NCI-H526 (cell line): ENCODE measurements around the gene GGTLC2.
A peak's percentile ranks its signal among the peaks of the same experiment; 100 is the strongest.
"Not testable (repeated sequence)": the region's sequence is repeated elsewhere in the genome, so short reads cannot be mapped to it uniquely, and the experiment has no call there.

Experiments used
- DNase-seq, 2 experiments: peaks; one replicate each; lab custom pipeline; 2025; lab: John Stamatoyannopoulos, UW

The GGTLC2 gene

GRCh38 chr22:22638313-22638712, 6.1 kb upstream of the GGTLC2 start:
- DNase-seq: not testable (repeated sequence)

DNA sequence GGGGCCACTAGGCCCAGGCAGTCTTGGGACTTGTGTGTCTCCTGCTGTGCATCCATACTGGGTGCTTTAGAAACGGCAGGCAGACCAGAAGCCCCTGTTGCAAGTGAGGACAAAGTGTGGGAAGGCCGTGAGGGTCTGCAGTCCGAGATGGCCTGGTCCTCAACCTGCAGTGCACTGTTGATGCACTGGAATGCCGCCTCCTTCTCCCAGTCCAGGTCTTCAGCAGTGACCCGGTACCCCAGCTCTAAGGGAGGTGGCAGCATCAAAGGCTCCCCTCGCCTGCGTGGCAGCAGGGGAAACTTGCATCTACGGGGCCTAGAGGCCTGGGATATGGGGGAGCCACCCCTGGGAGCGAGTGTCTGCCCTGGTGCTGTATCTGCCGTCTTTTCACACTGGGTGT, 2.2 kb upstream of the GGTLC2 start:
- not testable (repeated sequence) for DNase-seq

DNA sequence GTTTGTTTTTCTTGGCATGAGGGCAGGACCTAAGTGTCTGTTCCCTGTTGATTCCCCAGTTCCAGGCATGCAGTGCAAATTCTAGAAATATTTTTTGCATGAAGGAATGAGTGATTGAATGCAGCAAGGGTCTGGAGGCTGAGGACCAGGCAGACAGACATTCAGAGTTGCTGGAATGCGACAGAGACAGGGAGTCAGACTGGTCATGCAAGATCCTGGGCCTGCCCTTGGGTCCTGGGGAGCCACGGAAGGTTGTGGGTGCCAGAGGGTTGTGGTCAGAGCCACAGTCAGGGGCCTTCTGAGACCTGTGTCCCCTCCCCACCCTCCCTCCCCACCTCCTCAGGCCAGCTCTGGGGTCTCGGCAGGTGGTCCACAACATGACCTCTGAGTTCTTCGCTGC, 1.6 kb downstream of the GGTLC2 start:
- DNase-seq: not testable (repeated sequence)

GRCh38 chr22:22647952-22648351, 3.5 kb downstream of the GGTLC2 start:
- not testable (repeated sequence) for DNase-seq

DNA sequence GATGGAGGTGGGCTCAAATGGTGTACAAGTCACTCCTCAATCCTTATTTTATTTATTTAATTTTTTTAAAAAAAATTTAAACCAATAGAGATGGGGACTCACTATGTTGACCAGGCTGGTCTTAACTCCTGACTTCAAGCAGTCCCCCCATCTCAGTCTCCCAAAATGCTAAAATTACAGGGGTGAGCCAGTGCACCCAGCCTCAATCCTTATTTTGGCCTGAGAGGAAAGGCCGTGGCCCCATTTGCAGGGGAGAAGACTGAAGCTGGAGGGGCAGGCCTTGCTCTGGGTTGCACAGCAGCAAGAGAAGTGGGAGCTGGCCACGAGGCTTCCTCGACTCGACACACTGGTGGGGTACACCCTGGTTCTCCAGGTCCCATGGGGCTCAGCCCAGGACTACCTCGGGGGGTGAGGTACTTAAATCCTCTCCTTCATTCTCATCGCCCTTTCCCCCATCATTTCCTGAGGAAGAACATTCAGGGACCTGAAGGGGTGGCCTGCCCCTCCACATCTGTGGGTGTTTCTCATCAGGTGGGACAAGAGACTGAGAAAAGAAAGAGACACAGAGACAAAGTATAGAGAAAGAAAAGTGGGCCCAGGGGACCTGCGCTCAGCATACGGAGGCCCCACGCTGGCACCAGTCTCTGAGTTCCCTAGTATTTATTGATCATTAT, 4.6 kb downstream of the GGTLC2 start:
- not testable (repeated sequence) for DNase-seq

GRCh38 chr22:22649761-22650160, 5.3 kb downstream of the GGTLC2 start:
- not testable (repeated sequence) for DNase-seq

GRCh38 chr22:22650398-22650797, 6.0 kb downstream of the GGTLC2 start:
- DNase-seq: not testable (repeated sequence)

GRCh38 chr22:22650803-22651515, 6.5 kb downstream of the GGTLC2 start:
- not testable (repeated sequence) for DNase-seq

DNA sequence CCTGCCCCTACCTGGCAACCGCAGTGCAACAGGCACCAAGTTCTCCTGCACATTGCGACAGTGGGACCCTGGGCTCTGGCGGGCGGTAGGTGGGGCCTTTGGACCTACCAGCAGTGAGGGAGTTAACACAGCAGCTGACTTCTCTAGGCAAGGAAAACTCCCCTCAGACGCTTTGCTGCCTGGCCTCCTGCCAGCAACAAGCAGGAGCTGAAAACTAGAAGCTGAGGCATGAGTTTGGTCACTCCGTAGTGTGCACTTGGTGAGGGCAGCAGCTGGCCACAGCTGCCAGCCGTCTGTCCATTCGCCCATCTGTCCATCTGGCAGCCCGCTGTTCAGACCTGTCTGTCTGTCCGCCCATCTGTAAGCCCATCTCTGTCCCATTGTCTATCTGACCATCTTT, 7.2 kb downstream of the GGTLC2 start:
- DNase-seq: peak in 1 of 2 experiments; percentile 5

DNA sequence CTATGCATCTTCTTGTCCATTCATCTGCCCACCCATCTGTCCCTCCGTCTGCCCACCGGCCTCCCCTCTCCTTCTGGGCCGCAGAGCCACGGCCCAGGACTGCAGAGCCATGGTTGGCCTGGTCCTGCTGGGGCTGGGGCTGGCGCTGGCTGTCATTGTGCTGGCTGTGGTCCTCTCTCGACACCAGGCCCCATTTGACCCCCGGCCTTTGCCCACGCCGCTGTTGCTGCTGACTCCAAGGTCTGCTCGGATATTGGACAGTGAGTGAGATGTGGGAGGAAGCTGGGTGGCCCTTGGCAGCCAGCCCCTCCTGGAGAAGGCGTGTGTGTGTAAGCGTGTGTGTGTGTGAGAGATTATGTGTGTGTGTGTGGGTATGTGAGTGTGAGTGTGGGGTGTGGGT, 7.7 kb downstream of the GGTLC2 start:
- DNase-seq: not testable (repeated sequence)

- not testable (repeated sequence) for DNase-seq
These were observed 8.2 kb downstream of the GGTLC2 start for GRCh38 chr22:22652573-22652972.

DNA sequence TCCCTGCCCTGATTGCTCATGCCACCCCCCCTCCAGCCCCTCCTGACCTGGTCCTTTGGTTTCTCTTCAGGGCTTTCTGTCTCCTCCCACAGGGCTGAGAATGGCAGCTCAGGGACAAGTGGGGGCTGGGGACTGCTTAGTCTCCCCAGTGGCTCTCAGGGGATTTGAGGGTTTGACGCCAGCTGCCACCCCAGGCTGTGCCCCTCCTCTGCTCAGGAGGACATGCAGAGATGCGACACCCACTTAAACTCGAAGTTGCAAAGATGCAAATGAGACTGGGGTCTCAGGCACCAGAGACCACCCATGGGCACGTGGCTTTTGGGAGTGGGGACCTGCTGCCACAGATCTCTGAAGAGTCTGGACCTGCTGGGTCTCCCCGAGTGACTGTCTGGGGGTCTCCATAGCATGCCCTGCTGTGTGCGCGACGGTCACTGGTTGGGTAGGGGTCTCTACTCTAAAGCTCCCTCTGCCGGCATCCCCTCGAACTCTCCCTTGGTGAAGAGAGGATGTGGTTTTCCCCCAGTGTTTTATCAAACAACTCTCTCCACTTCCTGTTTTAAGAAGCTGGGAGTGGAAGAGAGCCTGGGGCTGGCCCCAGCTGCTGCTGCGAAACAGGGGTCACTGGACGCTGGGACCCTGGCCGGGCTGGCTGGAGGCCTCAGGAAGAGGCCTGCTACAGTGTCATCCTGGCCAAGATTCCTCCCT, 9.4 kb downstream of the GGTLC2 start:
- DNase-seq: not testable (repeated sequence)

DNA sequence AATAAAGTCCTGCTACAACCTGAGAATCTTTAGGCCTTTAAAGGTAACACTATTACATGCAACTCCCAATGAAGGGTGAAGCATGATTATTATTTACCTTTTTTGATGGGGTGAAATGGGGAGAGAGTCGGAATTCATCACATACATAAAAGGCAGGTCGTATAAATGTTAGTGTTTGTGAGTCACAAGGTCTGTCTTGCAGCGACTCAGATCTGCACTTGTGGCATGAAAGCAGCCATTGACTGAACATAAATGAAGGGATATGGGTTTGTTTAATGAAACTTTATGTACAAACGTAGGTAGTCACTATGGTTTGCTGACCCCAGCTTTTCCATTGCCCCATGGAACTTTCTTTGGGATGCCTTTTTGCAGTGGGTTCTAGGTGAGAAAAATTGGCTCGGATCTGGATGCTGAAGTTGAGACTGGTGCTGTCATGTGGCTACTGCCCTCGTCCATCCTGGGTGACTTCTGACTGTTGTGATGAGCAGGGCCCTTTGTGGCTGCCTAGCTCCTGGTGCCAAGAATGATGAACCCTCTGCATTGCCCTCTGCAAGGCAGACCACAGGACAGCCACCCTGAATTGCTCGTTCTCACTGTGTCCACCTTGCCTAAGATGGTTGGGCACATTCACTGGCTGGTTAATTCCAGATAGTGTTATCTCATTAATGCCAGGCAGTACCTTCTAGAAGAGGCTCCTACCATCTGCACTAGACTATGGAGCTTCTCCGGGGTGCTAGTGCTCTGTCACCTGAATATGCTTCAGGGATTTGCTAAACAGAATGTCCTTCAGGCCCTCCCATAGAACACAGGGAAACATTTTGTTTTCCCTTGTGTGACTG, 11.3 kb downstream of the GGTLC2 start:
- DNase-seq: no peak

DNA sequence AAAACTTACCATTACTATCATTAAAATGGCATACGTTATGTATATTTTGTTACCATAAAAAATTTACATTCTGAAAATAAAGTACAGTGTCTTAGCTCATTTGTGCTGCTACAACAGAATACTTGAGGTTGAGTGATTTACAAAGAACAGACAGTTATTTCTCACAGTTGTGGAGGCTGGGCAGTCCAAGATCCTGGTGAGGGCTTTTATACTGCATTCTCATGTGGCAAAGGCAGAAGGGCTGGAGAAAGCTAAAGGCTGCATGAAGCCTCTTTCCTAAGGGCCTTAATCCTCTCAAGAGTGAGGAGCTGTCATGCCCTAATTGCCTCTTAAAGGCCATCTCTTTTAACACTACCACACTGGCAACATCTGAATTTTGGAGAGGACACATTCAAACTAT, 13.3 kb downstream of the GGTLC2 start:
- no peak for DNase-seq

DNA sequence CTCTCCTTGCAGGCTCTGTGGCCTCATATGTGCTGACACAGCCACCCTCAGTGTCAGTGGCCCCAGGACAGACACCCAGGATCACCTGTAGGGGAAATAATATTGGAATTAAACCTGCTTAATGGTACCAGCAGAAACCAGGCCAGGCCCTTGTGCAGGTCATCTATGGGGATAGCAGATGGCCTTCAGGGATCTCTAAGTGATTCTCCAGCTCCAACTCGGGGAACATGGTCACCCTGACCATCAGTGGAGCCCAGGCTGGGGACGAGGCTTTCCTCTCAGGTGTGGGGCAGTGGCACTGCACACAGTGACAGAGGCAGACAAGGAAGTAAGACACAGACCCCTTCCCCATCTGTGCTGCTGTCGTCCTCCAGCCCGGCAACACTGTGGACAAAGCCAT, 16.9 kb downstream of the GGTLC2 start:
- DNase-seq: no peak

- DNase-seq: no peak
These were observed 17.7 kb downstream of the GGTLC2 start for GRCh38 chr22:22662095-22662494.

- DNase-seq: no peak
These were observed 19.7 kb downstream of the GGTLC2 start for GRCh38 chr22:22663861-22664800.

- peak in 1 of 2 experiments; percentile 59 for DNase-seq
These were observed 22.1 kb downstream of the GGTLC2 start for GRCh38 chr22:22666307-22667091.

- DNase-seq: peak in 1 of 2 experiments; percentile 34
These were observed 23.8 kb downstream of the GGTLC2 start for GRCh38 chr22:22667966-22668880.
